Measurements from ENCODE around the gene CFAP46. TPM values are rescaled to one million over a fixed set of nuclear protein-coding genes. Genes with fewer than 3 reads are reported as not detected.

Gene CFAP46
- total RNA-seq, 1 donor from 2014 or later = 15.4 TPM

GRCh38 chr10:132960631-132961419 is 18.5 kb upstream of the CFAP46 start:
- no peak for DNase-seq (ENCODE audit: low spot score, unreplicated experiment)
- no peaks in the 10 kb centered on the region for H3K9me3 Mint-ChIP-seq (ENCODE audit: low read depth)
- no peak overlapping the region for H3K4me3 Mint-ChIP-seq (ENCODE audit: low read depth)
- peaks cover 18% of the 10 kb centered on the region for H3K27me3 Mint-ChIP-seq
- peaks cover 9% of the 10 kb centered on the region for H3K4me1 Mint-ChIP-seq (ENCODE audit: low read depth)
- no peaks in the 10 kb centered on the region for H3K36me3 Mint-ChIP-seq (ENCODE audit: insufficient read depth)
- H3K27ac Mint-ChIP-seq = no peak overlapping the region
- TF ChIP-seq CTCF (IDR thresholded peaks at IDR 0.05; ENCODE audit: unreplicated experiment) = no peak

GRCh38 chr10:132960071-132960472 is 17.7 kb upstream of the CFAP46 start:
- Mint-ChIP-seq H3K27me3 (peaks cover 16% of the 10 kb centered on the region), H3K4me1 (ENCODE audit: low read depth) (peaks cover 9% of the 10 kb centered on the region), H3K27ac (no peak overlapping the region), H3K4me3 (ENCODE audit: low read depth) (no peak overlapping the region), H3K36me3 (ENCODE audit: insufficient read depth) (no peaks in the 10 kb centered on the region), H3K9me3 (ENCODE audit: low read depth) (no peaks in the 10 kb centered on the region)
- DNase-seq (ENCODE audit: low spot score, unreplicated experiment) = no peak
- no peak for TF ChIP-seq CTCF (IDR thresholded peaks at IDR 0.05; ENCODE audit: unreplicated experiment)

- Mint-ChIP-seq H3K36me3 (ENCODE audit: insufficient read depth) (no peaks in the 10 kb centered on the region), H3K27ac (no peak overlapping the region), H3K4me3 (ENCODE audit: low read depth) (no peak overlapping the region), H3K4me1 (ENCODE audit: low read depth) (peaks cover 9% of the 10 kb centered on the region), H3K9me3 (ENCODE audit: low read depth) (no peaks in the 10 kb centered on the region), H3K27me3 (peaks cover 22% of the 10 kb centered on the region)
- DNase-seq (ENCODE audit: low spot score, unreplicated experiment) = no peak
- TF ChIP-seq CTCF (IDR thresholded peaks at IDR 0.05; ENCODE audit: unreplicated experiment) = no peak
These were observed 17.2 kb upstream of the CFAP46 start for GRCh38 chr10:132959559-132959961.

- Mint-ChIP-seq H3K27me3 (peaks cover 27% of the 10 kb centered on the region), H3K9me3 (ENCODE audit: low read depth) (no peaks in the 10 kb centered on the region), H3K27ac (no peak overlapping the region), H3K4me3 (ENCODE audit: low read depth) (no peak overlapping the region), H3K4me1 (ENCODE audit: low read depth) (peaks cover 9% of the 10 kb centered on the region), H3K36me3 (ENCODE audit: insufficient read depth) (no peaks in the 10 kb centered on the region)
- DNase-seq (ENCODE audit: low spot score, unreplicated experiment) = no peak
- no peak for TF ChIP-seq CTCF (IDR thresholded peaks at IDR 0.05; ENCODE audit: unreplicated experiment)
These were observed 16.7 kb upstream of the CFAP46 start for GRCh38 chr10:132958883-132959558.

- TF ChIP-seq CTCF (IDR thresholded peaks at IDR 0.05; ENCODE audit: unreplicated experiment) = no peak
- Mint-ChIP-seq H3K4me3 (ENCODE audit: low read depth) (no peak overlapping the region), H3K36me3 (ENCODE audit: insufficient read depth) (no peaks in the 10 kb centered on the region), H3K9me3 (ENCODE audit: low read depth) (no peaks in the 10 kb centered on the region), H3K4me1 (ENCODE audit: low read depth) (peaks cover 11% of the 10 kb centered on the region), H3K27me3 (peaks cover 26% of the 10 kb centered on the region), H3K27ac (no peak overlapping the region)
- no peak for DNase-seq (ENCODE audit: low spot score, unreplicated experiment)
These were observed 15.9 kb upstream of the CFAP46 start for GRCh38 chr10:132957981-132958882.
